ENCODE measurements around the gene SCYL1. TPM values are rescaled to one million over a fixed set of nuclear protein-coding genes. Genes with fewer than 3 reads are reported as not detected.
A peak's percentile ranks its signal among the peaks of the same experiment; 100 is the strongest.

SCYL1 gene
- total and polyA plus RNA-seq, 8 donors = 51.7 to 82.5 (median 60.9) TPM

DNA sequence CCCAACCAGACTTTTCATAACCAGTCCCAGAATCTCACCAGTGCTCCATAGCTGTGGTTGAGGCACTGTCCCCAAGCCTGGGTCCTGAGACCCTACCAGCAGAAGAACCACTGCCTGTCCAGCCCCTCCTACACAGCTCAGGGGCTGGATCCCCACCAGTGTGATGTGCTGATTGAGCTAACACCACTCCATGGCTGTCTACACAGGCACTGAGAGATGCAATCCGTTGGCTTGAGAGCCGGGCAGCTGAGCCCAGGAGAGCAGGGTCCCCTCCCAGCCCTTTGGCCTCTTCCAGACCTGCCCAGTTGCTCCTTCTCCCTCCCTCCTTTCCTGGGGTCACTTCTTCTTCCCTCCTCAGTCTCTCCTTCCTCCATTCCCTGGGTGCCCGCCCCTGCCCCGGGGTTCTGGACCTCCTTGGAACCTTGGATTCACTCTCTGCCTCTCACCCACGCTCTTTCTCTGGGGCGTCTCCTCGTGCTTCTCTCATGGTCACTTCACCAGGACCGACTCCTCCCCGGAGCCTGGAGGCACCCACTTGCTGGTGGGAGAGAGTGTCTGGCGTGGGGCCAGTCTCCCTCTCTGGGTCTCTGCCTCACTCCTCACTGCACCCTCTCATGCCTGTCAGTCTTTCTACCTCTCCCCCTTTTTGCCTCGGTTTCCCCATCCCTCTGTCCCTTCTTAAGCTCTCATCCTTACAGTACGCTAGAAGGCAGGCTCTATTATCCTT is 706 bp upstream of the SCYL1 start:
- intact Hi-C loops (cut with DNase I) = no loop called here
- Histone ChIP-seq H3K27me3 (no peaks in the 10 kb centered on the region), H3K36me3 (peaks cover 0 to 26% of the 10 kb centered on the region in 2 donors), H3K9me3 (no peaks in the 10 kb centered on the region), H3K27ac (peak overlapping the region; percentile 42 to 62), H3K4me1 (peaks cover 16 to 41% of the 10 kb centered on the region in 2 donors), H3K4me3 (peak overlapping the region; percentile 8 to 71)
- TF ChIP-seq, protein P1, sequence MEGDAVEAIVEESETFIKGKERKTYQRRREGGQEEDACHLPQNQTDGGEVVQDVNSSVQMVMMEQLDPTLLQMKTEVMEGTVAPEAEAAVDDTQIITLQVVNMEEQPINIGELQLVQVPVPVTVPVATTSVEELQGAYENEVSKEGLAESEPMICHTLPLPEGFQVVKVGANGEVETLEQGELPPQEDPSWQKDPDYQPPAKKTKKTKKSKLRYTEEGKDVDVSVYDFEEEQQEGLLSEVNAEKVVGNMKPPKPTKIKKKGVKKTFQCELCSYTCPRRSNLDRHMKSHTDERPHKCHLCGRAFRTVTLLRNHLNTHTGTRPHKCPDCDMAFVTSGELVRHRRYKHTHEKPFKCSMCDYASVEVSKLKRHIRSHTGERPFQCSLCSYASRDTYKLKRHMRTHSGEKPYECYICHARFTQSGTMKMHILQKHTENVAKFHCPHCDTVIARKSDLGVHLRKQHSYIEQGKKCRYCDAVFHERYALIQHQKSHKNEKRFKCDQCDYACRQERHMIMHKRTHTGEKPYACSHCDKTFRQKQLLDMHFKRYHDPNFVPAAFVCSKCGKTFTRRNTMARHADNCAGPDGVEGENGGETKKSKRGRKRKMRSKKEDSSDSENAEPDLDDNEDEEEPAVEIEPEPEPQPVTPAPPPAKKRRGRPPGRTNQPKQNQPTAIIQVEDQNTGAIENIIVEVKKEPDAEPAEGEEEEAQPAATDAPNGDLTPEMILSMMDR (IDR thresholded peaks at IDR 0.05) = no peak
- ATAC-seq (peak; percentile 27), DNase-seq (peak in 2 of 4 donors; percentile 46 to 76)

DNA sequence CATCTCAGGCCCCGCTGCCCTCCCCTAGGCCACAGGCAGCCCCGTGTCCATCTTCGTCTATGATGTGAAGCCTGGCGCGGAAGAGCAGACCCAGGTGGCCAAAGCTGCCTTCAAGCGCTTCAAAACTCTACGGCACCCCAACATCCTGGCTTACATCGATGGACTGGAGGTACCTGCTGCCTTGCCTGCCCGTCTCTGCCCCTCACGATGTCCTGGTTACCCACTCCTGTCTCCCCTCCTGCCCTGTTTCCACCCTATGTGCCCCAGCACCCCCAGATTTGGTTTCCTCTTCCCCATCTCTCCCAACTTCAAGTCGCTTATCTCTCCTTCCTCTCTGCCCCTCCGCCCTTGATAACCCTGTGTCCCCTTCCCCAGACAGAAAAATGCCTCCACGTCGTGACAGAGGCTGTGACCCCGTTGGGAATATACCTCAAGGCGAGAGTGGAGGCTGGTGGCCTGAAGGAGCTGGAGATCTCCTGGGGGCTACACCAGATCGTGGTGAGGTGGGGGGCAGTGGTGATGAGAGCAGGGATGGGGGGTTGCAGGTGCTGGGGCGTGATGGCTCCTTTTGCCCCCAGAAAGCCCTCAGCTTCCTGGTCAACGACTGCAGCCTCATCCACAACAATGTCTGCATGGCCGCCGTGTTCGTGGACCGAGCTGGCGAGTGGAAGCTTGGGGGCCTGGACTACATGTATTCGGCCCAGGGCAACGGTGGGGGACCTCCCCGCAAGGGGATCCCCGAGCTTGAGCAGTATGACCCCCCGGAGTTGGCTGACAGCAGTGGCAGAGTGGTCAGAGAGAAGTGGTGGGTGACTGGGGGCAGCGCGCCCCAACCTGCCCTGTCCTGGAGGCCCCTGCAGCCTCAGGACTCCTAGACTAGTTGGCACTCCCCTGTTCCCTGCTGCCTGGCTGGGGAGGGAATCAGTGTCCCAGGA is 930 bp downstream of the SCYL1 start:
- intact Hi-C loops (cut with DNase I) = no loop called here
- Histone ChIP-seq H3K4me1 (peaks cover 16 to 46% of the 10 kb centered on the region in 2 donors), H3K27me3 (no peaks in the 10 kb centered on the region), H3K27ac (peak overlapping the region; percentile 82 to 84), H3K4me3 (peak overlapping the region; percentile 71 to 99), H3K9me3 (no peaks in the 10 kb centered on the region), H3K36me3 (peaks cover 0 to 42% of the 10 kb centered on the region in 2 donors)
- DNase-seq (peak in 1 of 4 donors; percentile 68), ATAC-seq (no peak)
- TF ChIP-seq, protein P1 (IDR thresholded peaks at IDR 0.05) = no peak

- H3K36me3 ChIP-seq = peaks cover 0 to 51% of the 10 kb centered on the region in 2 donors
- H3K27me3 ChIP-seq = no peaks in the 10 kb centered on the region
- peak in 1 of 4 donors; percentile 54 for DNase-seq
- H3K4me3 ChIP-seq = no peak overlapping the region
- TF ChIP-seq, protein P1 (IDR thresholded peaks at IDR 0.05) = no peak
- H3K27ac ChIP-seq = no peak overlapping the region
- peaks cover 16 to 46% of the 10 kb centered on the region in 2 donors for H3K4me1 ChIP-seq
- intact Hi-C loops (cut with DNase I) = no loop called here
- H3K9me3 ChIP-seq = no peaks in the 10 kb centered on the region
- no peak for ATAC-seq
Measured at GRCh38 chr11:65526744-65527143, 1.9 kb downstream of the SCYL1 start.

- H3K4me1 ChIP-seq = peaks cover 14 to 27% of the 10 kb centered on the region in 2 donors
- no peaks in the 10 kb centered on the region for H3K27me3 ChIP-seq
- ATAC-seq (no peak), DNase-seq (no peak)
- no peak overlapping the region for H3K4me3 ChIP-seq
- no peaks in the 10 kb centered on the region for H3K9me3 ChIP-seq
- TF ChIP-seq, protein P1 (IDR thresholded peaks at IDR 0.05) = no peak
- intact Hi-C loops (cut with DNase I) = no loop called here
- no peak overlapping the region for H3K27ac ChIP-seq
- peaks cover 0 to 73% of the 10 kb centered on the region in 2 donors for H3K36me3 ChIP-seq
Measured at GRCh38 chr11:65528819-65529350, 4.0 kb downstream of the SCYL1 start.

Measured in left lung (tissue), 10 donors.